HepG2 (cell line): ENCODE data around the gene PARP1. TPM values are rescaled to one million over a fixed set of nuclear protein-coding genes. Genes with fewer than 3 reads are reported as not detected.

ENCODE experiments used
- HDAC2 ChIP-seq: sonication (generic); formaldehyde crosslinking; IDR thresholded peaks from 2 replicates; pipeline ENCODE4 v1.4.0; 2020; ENCODE audit warnings: missing genetic modification reagents
- KIAA2018 ChIP-seq: sonication (generic); formaldehyde crosslinking; IDR thresholded peaks from 2 replicates; pipeline ENCODE4 v1.5.0; 2020; ENCODE audit warnings: mild to moderate bottlenecking, missing genetic modification reagents, borderline replicate concordance
- MAF1 ChIP-seq: sonication (generic); formaldehyde crosslinking; IDR thresholded peaks from 2 replicates; pipeline ENCODE4 v1.5.0; 2020; ENCODE audit warnings: missing genetic modification reagents, borderline replicate concordance
- MXD4 ChIP-seq: IDR thresholded peaks from 2 replicates; pipeline ENCODE4 v1.6.1; 2016; ENCODE audit warnings: mild to moderate bottlenecking, missing biosample characterization, missing genetic modification reagents
- NFAT5 ChIP-seq: sonication (generic); formaldehyde crosslinking; IDR thresholded peaks from 2 replicates; pipeline ENCODE4 v1.4.0; 2020; ENCODE audit warnings: missing genetic modification reagents
- RBFOX2 ChIP-seq: fragments of 200-400 bp; formaldehyde crosslinking; IDR thresholded peaks from 2 replicates; pipeline ENCODE4 v1.6.1; 2017; ENCODE audit warnings: low read depth, mild to moderate bottlenecking, low read length
- SKI ChIP-seq: fragments of 450-650 bp; IDR thresholded peaks from one replicate; pipeline ENCODE4 v1.6.1; 2018; ENCODE audit warnings: mild to moderate bottlenecking; ENCODE audit not compliant: partially characterized antibody
- TERF1 ChIP-seq: sonication (generic); formaldehyde crosslinking; IDR thresholded peaks from 2 replicates; pipeline ENCODE4 v1.8.0; 2022; ENCODE audit warnings: mild to moderate bottlenecking, missing genetic modification reagents, moderate library complexity
- TOPORS ChIP-seq: sonication (generic); formaldehyde crosslinking; IDR thresholded peaks from 2 replicates; pipeline ENCODE4 v1.8.0; 2023; ENCODE audit warnings: mild to moderate bottlenecking, missing genetic modification reagents
- ZNF275 ChIP-seq: sonication (generic); formaldehyde crosslinking; IDR thresholded peaks from 2 replicates; pipeline ENCODE4 v1.8.0; 2022; ENCODE audit warnings: missing genetic modification reagents, mild to moderate bottlenecking, inconsistent platforms, borderline replicate concordance
- ZNF367 ChIP-seq: sonication (generic); formaldehyde crosslinking; IDR thresholded peaks from 2 replicates; pipeline ENCODE4 v1.4.0; 2020; ENCODE audit warnings: missing genetic modification reagents, borderline replicate concordance
- ZNF605 ChIP-seq: sonication (generic); formaldehyde crosslinking; IDR thresholded peaks from 2 replicates; pipeline ENCODE4 v1.8.0; 2022; ENCODE audit warnings: mild to moderate bottlenecking, missing genetic modification reagents
- polyA plus RNA-seq, 8 experiments: library from polyadenylated mRNA; depleted of rRNA in 3 of 8; stranded (reverse) in 7 of 8; unstranded in 1 of 8; fragments of >200 nt; fragmentation: Illumina TruSeq in 4 of 8; extraction: Trizol in 4 of 8; gene quantifications; 2 replicates each; pipeline versions ENCODE4 v1.2.1 to v1.2.3, GENCODE V29; 2011 to 2016; ENCODE audit warnings: low read depth in 4 of 8, missing spikeins in 1 of 8, mixed read lengths in 1 of 8; ENCODE audit not compliant: insufficient read depth in 1 of 8
- total RNA-seq, 5 experiments: library from RNA; depleted of rRNA; stranded (reverse); fragments of >200 nt; fragmentation: Illumina TruSeq; extraction: Trizol; gene quantifications; 2 replicates each; pipeline ENCODE4 v1.2.3, GENCODE V29; 2016; ENCODE audit warnings: low read depth in 1 of 5

The PARP1 gene
- total and polyA plus RNA-seq, 2 of the 13 experiments (the other 11 are each of a cell fraction or from before 2014, with no cell fraction given) = 50.1 to 85.2 TPM

GRCh38 chr1:226407497-226408284, at the start of gene PARP1 (continued):
- TF ChIP-seq RBFOX2 (peak; percentile 91), MXD4 (peak; percentile 55; the same call in 1 of the 2 replicates), MAF1 (no peak), TOPORS (no peak), SKI (peak; percentile 62), HDAC2 (CRISPR knock-in tag) (0 out of 2 replicates have a peak, but pooled peaks have one; percentile 27), NFAT5 (CRISPR knock-in tag) (peak; percentile 91), KIAA2018 (CRISPR knock-in tag) (no peak), ZNF275 (CRISPR knock-in tag) (0 out of 2 replicates have a peak, but pooled peaks have one; percentile 39), ZNF367 (CRISPR knock-in tag) (peak; percentile 52; the same call in 1 of the 2 replicates), TERF1 (CRISPR knock-in tag) (no peak), ZNF605 (0 out of 2 replicates have a peak, but pooled peaks have one; percentile 64)
